Neural progenitor cell (in vitro differentiated cells): Measurements from ENCODE around the gene HOXA10. TPM values are rescaled to one million over a fixed set of nuclear protein-coding genes. Genes with fewer than 3 reads are reported as not detected.

ENCODE experiments used
- DNase-seq: peaks from one replicate; pipeline ENCODE4 v3.0.0-alpha.2; 2016; ENCODE audit warnings: low spot score
- H2AFZ ChIP-seq: fragments of 200-600 bp; sonication (generic); replicated peaks from 2 replicates; pipeline ENCODE4 v1.6.1; 2016; ENCODE audit warnings: antibody characterized with exemption
- H3F3A ChIP-seq: fragments of 200-600 bp; sonication (generic); 2 replicates; pipeline ENCODE4 v1.6.1; 2016; ENCODE audit warnings: antibody characterized with exemption, low read depth
- H3K27ac ChIP-seq: fragments of 200-600 bp; sonication (generic); 2 replicates; pipeline ENCODE4 v1.5.1; 2016; ENCODE audit warnings: mild to moderate bottlenecking
- H3K27me3 ChIP-seq: fragments of 200-600 bp; sonication (generic); 2 replicates; pipeline ENCODE4 v1.6.1; 2016; ENCODE audit warnings: mild to moderate bottlenecking, moderate library complexity
- H3K36me3 ChIP-seq: fragments of 200-600 bp; sonication (generic); 2 replicates; pipeline ENCODE4 v1.5.1; 2016
- H3K4me1 ChIP-seq: fragments of 200-600 bp; sonication (generic); 2 replicates; pipeline ENCODE4 v1.6.1; 2016; ENCODE audit warnings: mixed run types
- H3K4me2 ChIP-seq: fragments of 200-600 bp; sonication (generic); 2 replicates; pipeline ENCODE4 v1.6.1; 2016
- H3K4me3 ChIP-seq: fragments of 200-600 bp; sonication (generic); 2 replicates; pipeline ENCODE4 v1.5.1; 2016
- H3K79me2 ChIP-seq: fragments of 200-600 bp; sonication (generic); 2 replicates; pipeline ENCODE4 v1.6.1; 2016; ENCODE audit warnings: low read depth
- H3K9ac ChIP-seq: fragments of 200-600 bp; sonication (generic); 2 replicates; pipeline ENCODE4 v1.6.1; 2016
- H3K9me3 ChIP-seq: fragments of 200-600 bp; sonication (generic); 2 replicates; pipeline ENCODE4 v1.5.1; 2016; ENCODE audit warnings: low read depth
- H4K20me1 ChIP-seq: fragments of 200-600 bp; sonication (generic); 2 replicates; pipeline ENCODE4 v1.6.1; 2016; ENCODE audit warnings: low read depth
- H3K27ac Mint-ChIP-seq: 3 replicates; pipeline ENCODE4 v1.8.0; 2021; ENCODE audit warnings: mixed read lengths
- H3K27me3 Mint-ChIP-seq: 2 replicates; pipeline ENCODE4 v1.8.0; 2022; ENCODE audit warnings: low read depth, mild to moderate bottlenecking, inconsistent platforms, moderate library complexity, mixed read lengths; ENCODE audit not compliant: insufficient read depth
- H3K36me3 Mint-ChIP-seq: 3 replicates; pipeline ENCODE4 v1.8.0; 2021; ENCODE audit warnings: mixed read lengths
- H3K4me1 Mint-ChIP-seq: 3 replicates; pipeline ENCODE4 v1.8.0; 2021; ENCODE audit warnings: mixed read lengths
- H3K4me3 Mint-ChIP-seq: 3 replicates; pipeline ENCODE4 v1.8.0; 2021; ENCODE audit warnings: mild to moderate bottlenecking, moderate library complexity, mixed read lengths
- H3K9me3 Mint-ChIP-seq: 3 replicates; pipeline ENCODE4 v1.8.0; 2020; ENCODE audit warnings: mixed read lengths
- EZH2 ChIP-seq: fragments of 200-600 bp; sonication (generic); IDR thresholded peaks from 2 replicates; pipeline ENCODE4 v1.6.1; 2017; ENCODE audit warnings: antibody characterized with exemption, mild to moderate bottlenecking, moderate library complexity
- EZH2phosphoT487 ChIP-seq: fragments of 200-600 bp; sonication (generic); IDR thresholded peaks from 2 replicates; pipeline ENCODE4 v1.6.1; 2017; ENCODE audit warnings: antibody characterized with exemption
- total RNA-seq: library from RNA; depleted of rRNA; stranded (reverse); fragments of >200 nt; gene quantifications from 2 replicates; pipeline ENCODE4 v1.2.3, GENCODE V29; 2015; ENCODE audit warnings: low replicate concordance
- TF ChIP-seq, protein P1 (sequence below): fragments of 200-600 bp; sonication (generic); IDR thresholded peaks from 2 replicates; pipeline ENCODE4 v1.5.1; 2017; ENCODE audit warnings: antibody characterized with exemption, mild to moderate bottlenecking

The HOXA10 gene
- total RNA-seq, 1 donor from 2014 or later: not detected

DNA sequence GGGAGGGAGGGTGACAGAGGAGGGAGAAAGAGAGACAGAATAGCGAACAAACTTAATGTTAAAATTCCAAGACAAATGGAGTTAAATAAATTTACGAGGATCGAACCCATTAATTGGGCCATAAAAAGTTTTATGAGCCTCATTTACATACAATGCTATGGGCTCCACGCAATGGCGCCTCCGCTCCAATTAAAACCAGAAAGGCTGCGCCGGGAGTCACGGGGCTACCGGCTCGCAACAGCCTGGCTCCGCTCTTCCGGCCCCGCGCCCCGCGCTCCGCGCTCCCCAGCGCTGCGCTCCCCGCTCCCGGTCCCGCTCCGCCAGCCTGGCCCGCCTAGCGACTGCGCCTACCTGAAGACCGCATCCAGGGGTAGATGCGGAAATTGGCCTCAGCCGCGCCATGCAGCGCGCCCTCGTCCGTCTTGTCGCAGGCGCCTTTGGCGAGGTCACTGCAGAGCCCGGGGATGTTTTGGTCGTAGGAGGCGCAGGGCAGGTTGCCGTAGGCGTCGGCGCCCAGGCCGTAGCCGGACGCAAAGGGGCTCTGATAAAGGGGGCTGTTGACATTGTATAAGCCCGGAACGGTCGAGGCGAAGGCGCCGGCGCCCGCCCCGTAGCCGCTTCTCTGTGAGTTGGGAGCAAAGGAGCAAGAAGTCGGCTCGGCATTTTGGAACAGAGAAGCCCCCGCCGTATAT is 18.2 kb downstream of the HOXA10 start:
- no peak overlapping the region for H2AFZ ChIP-seq
- peaks cover 100% of the 10 kb centered on the region for H3K27me3 ChIP-seq
- TF ChIP-seq EZH2phosphoT487 (peak; percentile 96), EZH2 (peak; percentile 96)
- TF ChIP-seq, protein P1, sequence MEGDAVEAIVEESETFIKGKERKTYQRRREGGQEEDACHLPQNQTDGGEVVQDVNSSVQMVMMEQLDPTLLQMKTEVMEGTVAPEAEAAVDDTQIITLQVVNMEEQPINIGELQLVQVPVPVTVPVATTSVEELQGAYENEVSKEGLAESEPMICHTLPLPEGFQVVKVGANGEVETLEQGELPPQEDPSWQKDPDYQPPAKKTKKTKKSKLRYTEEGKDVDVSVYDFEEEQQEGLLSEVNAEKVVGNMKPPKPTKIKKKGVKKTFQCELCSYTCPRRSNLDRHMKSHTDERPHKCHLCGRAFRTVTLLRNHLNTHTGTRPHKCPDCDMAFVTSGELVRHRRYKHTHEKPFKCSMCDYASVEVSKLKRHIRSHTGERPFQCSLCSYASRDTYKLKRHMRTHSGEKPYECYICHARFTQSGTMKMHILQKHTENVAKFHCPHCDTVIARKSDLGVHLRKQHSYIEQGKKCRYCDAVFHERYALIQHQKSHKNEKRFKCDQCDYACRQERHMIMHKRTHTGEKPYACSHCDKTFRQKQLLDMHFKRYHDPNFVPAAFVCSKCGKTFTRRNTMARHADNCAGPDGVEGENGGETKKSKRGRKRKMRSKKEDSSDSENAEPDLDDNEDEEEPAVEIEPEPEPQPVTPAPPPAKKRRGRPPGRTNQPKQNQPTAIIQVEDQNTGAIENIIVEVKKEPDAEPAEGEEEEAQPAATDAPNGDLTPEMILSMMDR: no peak
- no peak overlapping the region for H3K27ac ChIP-seq
- Mint-ChIP-seq H3K27me3 (peaks cover 93% of the 10 kb centered on the region), H3K9me3 (peaks cover 23% of the 10 kb centered on the region), H3K4me3 (peak overlapping the region; percentile 68), H3K36me3 (peaks cover 4% of the 10 kb centered on the region), H3K4me1 (peaks cover 10% of the 10 kb centered on the region), H3K27ac (no peak overlapping the region)
- no peaks in the 10 kb centered on the region for H3K9me3 ChIP-seq
- no peaks in the 10 kb centered on the region for H3K4me1 ChIP-seq
- peak overlapping the region; percentile 53 for H3K4me2 ChIP-seq
- no peaks in the 10 kb centered on the region for H3K79me2 ChIP-seq
- peak overlapping the region; percentile 18 for H3K4me3 ChIP-seq
- H3K36me3 ChIP-seq: no peaks in the 10 kb centered on the region
- no peak overlapping the region for H3K9ac ChIP-seq
- DNase-seq: peak; percentile 47
- H3F3A ChIP-seq: no peaks in the 10 kb centered on the region
- peaks cover 74% of the 10 kb centered on the region for H4K20me1 ChIP-seq

DNA sequence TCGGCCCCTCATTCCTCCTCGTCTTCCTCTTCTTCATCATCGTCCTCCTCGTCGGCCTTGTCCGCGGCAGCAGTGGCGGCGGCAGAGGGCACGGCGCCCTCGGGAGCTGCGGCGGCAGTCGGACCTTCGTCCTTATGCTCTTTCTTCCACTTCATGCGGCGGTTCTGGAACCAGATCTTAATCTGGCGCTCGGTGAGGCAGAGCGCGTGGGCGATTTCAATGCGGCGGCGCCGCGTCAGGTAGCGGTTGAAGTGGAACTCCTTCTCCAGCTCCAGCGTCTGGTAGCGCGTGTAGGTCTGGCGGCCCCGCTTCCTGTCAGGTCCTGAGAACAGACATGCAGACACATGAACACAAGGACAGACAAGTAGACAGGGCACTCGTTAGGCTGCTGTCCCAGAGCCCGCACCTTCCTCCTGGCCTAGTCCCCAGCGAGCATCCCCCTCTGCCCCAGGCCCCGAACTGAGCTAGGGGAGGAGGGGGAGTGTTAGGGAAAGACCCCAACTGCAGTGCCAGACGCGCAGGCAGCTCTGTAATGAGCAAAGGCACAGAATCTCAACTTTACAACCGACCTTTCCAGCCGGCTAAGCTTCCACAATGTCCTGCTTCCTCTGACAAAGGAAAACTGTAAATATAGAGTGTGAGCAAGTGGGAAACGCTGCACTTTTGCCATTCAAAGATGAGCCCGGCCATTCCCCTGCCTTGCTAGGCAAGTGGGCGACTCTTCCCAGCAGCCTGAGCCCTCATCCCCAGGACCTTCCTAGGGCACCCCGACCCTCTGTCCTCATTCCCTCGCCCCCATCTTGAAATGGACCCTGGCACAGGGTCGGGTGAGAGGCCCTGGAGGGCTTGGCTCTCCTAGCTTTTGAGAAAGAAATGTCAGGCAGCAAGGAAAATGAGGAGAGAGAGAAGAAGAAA is 19.0 kb downstream of the HOXA10 start:
- no peaks in the 10 kb centered on the region for H3K36me3 ChIP-seq
- H3F3A ChIP-seq: no peaks in the 10 kb centered on the region
- peaks cover 74% of the 10 kb centered on the region for H4K20me1 ChIP-seq
- Mint-ChIP-seq H3K27ac (no peak overlapping the region), H3K4me1 (peaks cover 10% of the 10 kb centered on the region), H3K9me3 (peaks cover 23% of the 10 kb centered on the region), H3K36me3 (peaks cover 4% of the 10 kb centered on the region), H3K27me3 (peaks cover 95% of the 10 kb centered on the region), H3K4me3 (no peak overlapping the region)
- peaks cover 100% of the 10 kb centered on the region for H3K27me3 ChIP-seq
- TF ChIP-seq, protein P1: no peak
- TF ChIP-seq EZH2phosphoT487 (peak; percentile 92), EZH2 (peak; percentile 97)
- H2AFZ ChIP-seq: no peak overlapping the region
- H3K4me3 ChIP-seq: no peak overlapping the region
- no peaks in the 10 kb centered on the region for H3K79me2 ChIP-seq
- H3K4me1 ChIP-seq: no peaks in the 10 kb centered on the region
- H3K27ac ChIP-seq: no peak overlapping the region
- no peak overlapping the region for H3K4me2 ChIP-seq
- H3K9me3 ChIP-seq: no peaks in the 10 kb centered on the region
- H3K9ac ChIP-seq: no peak overlapping the region
- DNase-seq: no peak

DNA sequence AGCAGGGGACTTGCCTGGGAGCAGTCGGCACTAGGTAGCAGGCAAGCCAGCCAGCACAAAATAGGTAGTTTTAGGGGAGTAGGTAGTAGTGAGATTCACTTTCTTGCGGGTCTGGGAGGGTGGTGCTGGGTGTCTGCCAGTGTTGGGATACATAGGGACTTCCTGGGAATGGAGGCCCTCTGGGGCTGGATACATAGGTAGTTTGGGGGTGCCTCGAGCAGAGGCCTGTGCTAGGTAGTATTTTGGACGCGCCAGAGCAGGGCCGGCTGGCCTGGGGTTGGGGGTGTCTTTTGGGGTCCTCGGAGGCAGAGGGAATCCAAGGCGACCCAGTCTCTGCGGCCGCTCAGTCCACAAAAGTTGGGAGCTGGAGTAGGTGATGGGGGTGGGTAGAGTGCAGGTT is 19.8 kb downstream of the HOXA10 start:
- Histone ChIP-seq H2AFZ (no peak overlapping the region), H3K27ac (no peak overlapping the region)
- no peak overlapping the region for H3K27ac Mint-ChIP-seq

More for the DNA sequence above, 19.8 kb downstream of the HOXA10 start:
- Mint-ChIP-seq H3K27me3 (peaks cover 95% of the 10 kb centered on the region), H3K4me3 (no peak overlapping the region), H3K4me1 (peaks cover 10% of the 10 kb centered on the region), H3K36me3 (peaks cover 4% of the 10 kb centered on the region), H3K9me3 (peaks cover 23% of the 10 kb centered on the region)
- Histone ChIP-seq H4K20me1 (peaks cover 79% of the 10 kb centered on the region), H3K27me3 (peaks cover 100% of the 10 kb centered on the region), H3K9ac (no peak overlapping the region), H3K4me1 (no peaks in the 10 kb centered on the region), H3F3A (no peaks in the 10 kb centered on the region), H3K79me2 (no peaks in the 10 kb centered on the region), H3K9me3 (no peaks in the 10 kb centered on the region), H3K36me3 (no peaks in the 10 kb centered on the region), H3K4me2 (no peak overlapping the region), H3K4me3 (no peak overlapping the region)
- DNase-seq: no peak
- TF ChIP-seq EZH2phosphoT487 (no peak), EZH2 (no peak)
- TF ChIP-seq, protein P1: no peak
